Sigmoid colon (tissue), 4 donors: ENCODE results near the gene PHAF1.

Experiments used
- CTCF ChIP-seq, 4 experiments: fragments of 450-650 bp in 3 of 4; fragments of 200-600 bp in 1 of 4; IDR thresholded peaks; one replicate each; pipeline ENCODE4 v1.5.1; 2016 to 2019; ENCODE audit warnings: antibody characterized with exemption in 4 of 4, mild to moderate bottlenecking in 3 of 4, moderate library complexity in 2 of 4
- POLR2A ChIP-seq, 2 donors: fragments of 450-650 bp; IDR thresholded peaks; one replicate each; pipeline ENCODE4 v1.6.1; 2016; ENCODE audit warnings: antibody characterized with exemption in 2 of 2, mild to moderate bottlenecking in 2 of 2, moderate library complexity in 2 of 2
- POLR2AphosphoS5 ChIP-seq, 4 donors: sonication (generic); formaldehyde crosslinking; IDR thresholded peaks; one replicate each; pipeline ENCODE4 v1.6.1; 2017; ENCODE audit warnings: antibody characterized with exemption in 4 of 4

- no peak for TF ChIP-seq POLR2A (IDR thresholded peaks at IDR 0.05)
- TF ChIP-seq CTCF (IDR thresholded peaks at IDR 0.05), result no peak
- TF ChIP-seq POLR2AphosphoS5 (IDR thresholded peaks at IDR 0.05), result no peak
Observed at GRCh38 chr16:67088551-67088950, 21.2 kb upstream of the PHAF1 start.
